Activated T-cell treated with anti-CD3 and anti-CD28 coated beads, Interleukin-2, amount 50 U/mL, for 4 hours (primary cell): ENCODE data around the gene ACTL10. TPM values are rescaled to one million over a fixed set of nuclear protein-coding genes. Genes with fewer than 3 reads are reported as not detected.
A peak's percentile ranks its signal among the peaks of the same experiment; 100 is the strongest.
"Not testable (repeated sequence)": the region's sequence is repeated elsewhere in the genome, so short reads cannot be mapped to it uniquely, and the experiment has no call there.

Source experiments
- ATAC-seq, 2 donors: fragments of 200-7000 bp; cut with Tn5 transposase; one replicate each; pipeline ENCODE4 v1.10.0; 2021
- DNase-seq: peaks from one replicate; pipeline ENCODE4 v3.0.0-alpha.2; 2020
- H3K27me3 Mint-ChIP-seq: one replicate; pipeline ENCODE4 v1.8.0; 2021; ENCODE audit warnings: low read depth, mixed read lengths
- H3K36me3 Mint-ChIP-seq: one replicate; pipeline ENCODE4 v1.8.0; 2022; ENCODE audit warnings: mixed read lengths; ENCODE audit not compliant: insufficient read depth
- H3K4me1 Mint-ChIP-seq: one replicate; pipeline ENCODE4 v1.8.0; 2021; ENCODE audit warnings: low read depth, mixed read lengths
- H3K4me3 Mint-ChIP-seq: one replicate; pipeline ENCODE4 v1.8.0; 2021; ENCODE audit warnings: mild to moderate bottlenecking, moderate library complexity, mixed read lengths
- H3K9me3 Mint-ChIP-seq: one replicate; pipeline ENCODE4 v1.8.0; 2021; ENCODE audit warnings: mixed read lengths
- total RNA-seq, 3 donors: library from RNA; stranded (reverse); gene quantifications; one replicate each; pipeline ENCODE4 v1.2.1, GENCODE V29; 2021

The ACTL10 gene
- total RNA-seq, 3 donors from 2014 or later = 5.0 to 7.6 (median 6.9) TPM

DNA sequence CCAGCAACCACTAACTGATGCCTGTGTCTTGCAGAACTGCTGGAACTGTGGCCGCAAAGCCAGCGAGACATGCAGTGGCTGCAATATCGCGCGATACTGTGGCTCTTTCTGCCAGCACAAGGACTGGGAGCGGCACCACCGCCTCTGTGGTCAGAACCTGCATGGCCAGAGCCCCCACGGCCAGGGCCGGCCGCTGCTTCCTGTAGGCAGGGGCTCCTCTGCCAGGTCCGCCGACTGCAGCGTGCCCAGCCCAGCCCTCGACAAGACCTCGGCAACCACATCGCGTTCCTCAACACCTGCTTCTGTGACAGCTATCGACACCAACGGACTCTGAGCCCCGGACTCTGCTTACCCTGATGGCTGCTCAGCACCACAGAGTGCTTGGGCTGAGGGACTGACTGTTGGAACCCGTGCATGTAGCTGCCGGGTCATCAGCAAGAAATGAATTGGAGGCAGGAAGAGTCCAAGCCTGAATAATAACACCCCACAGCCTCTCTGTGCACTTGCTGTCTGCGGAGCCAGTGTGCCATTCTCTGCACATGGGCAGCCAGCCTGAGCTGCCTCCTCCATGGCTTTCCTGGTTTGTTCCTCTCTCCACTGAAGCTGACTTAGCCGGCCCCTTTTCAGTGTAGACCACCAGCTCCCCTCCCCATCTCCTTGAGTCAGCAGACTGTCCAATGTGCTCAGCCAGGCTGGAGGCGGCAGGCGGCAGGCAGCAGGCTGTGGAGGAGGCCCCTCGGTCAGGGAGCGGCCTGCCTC is 22.3 kb upstream of the ACTL10 start:
- H3K4me1 Mint-ChIP-seq = peaks cover 9% of the 10 kb centered on the region
- ATAC-seq (no peak), DNase-seq (no peak)
- no peaks in the 10 kb centered on the region for H3K9me3 Mint-ChIP-seq
- H3K4me3 Mint-ChIP-seq = no peak overlapping the region
- peaks cover 20% of the 10 kb centered on the region for H3K36me3 Mint-ChIP-seq
- no peaks in the 10 kb centered on the region for H3K27me3 Mint-ChIP-seq

DNA sequence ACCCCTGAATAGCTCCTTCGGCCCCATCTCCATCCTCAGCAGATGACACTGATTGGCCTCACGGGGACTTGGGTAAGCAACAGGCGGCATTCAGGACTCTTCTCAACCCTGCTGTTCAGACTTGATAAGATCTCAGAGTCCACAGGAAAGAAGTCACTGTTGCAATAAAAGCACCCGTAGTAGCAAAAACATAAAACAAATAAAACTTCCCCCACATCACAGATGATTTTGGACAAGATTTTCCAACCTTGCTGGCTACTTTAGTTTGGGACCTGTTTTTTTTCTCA is 21.7 kb upstream of the ACTL10 start:
- peaks cover 10% of the 10 kb centered on the region for H3K4me1 Mint-ChIP-seq
- H3K4me3 Mint-ChIP-seq = no peak overlapping the region
- no peaks in the 10 kb centered on the region for H3K27me3 Mint-ChIP-seq
- ATAC-seq (no peak), DNase-seq (no peak)
- peaks cover 17% of the 10 kb centered on the region for H3K36me3 Mint-ChIP-seq
- no peaks in the 10 kb centered on the region for H3K9me3 Mint-ChIP-seq

DNA sequence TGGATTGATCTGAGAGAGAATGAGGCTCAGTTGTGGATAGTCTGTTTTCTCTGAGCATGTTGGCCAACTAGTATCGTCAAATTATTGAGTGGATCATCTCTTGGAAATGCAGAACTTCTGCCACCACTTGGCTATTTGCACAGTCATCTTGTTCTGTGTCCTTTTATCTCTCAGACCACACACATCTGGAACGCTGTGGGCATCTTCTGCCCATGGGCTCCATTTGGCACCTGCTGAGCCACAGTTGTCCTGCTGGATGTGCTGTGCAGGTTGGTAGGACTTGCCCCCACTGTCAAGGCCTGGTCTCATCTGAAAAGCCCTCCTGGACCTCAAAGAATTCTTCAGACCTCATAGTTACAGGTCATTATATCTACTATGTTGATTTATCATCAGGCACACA is 21.3 kb upstream of the ACTL10 start:
- H3K4me1 Mint-ChIP-seq = peaks cover 10% of the 10 kb centered on the region
- peaks cover 16% of the 10 kb centered on the region for H3K36me3 Mint-ChIP-seq

DNA sequence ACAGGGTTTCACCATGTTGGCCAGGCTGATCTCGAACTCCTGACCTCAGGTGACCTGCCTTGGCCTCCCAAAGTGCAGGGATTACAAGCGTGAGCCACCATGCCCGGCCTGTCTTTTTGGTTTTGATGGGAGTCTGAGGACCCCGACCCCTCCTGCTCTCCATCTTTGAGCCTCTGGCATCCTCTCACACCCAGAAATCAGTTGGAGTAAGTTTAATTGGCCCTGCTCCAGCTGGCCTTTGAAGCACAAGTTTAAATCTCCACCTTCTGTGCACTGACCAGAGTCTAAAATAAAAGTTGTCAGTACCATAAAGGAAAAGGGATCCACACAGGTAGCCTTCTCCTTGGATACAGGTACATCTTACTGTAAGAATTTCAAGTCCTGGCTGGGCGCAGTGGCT is 20.6 kb upstream of the ACTL10 start:
- peaks cover 10% of the 10 kb centered on the region for H3K4me1 Mint-ChIP-seq
- no peaks in the 10 kb centered on the region for H3K9me3 Mint-ChIP-seq
- H3K4me3 Mint-ChIP-seq = no peak overlapping the region
- H3K36me3 Mint-ChIP-seq = peaks cover 13% of the 10 kb centered on the region
- DNase-seq (no peak), ATAC-seq (no peak)
- no peaks in the 10 kb centered on the region for H3K27me3 Mint-ChIP-seq

More for the DNA sequence above, 21.3 kb upstream of the ACTL10 start:
- no peak overlapping the region for H3K4me3 Mint-ChIP-seq
- no peak for DNase-seq
- ATAC-seq = no peak
- H3K27me3 Mint-ChIP-seq = no peaks in the 10 kb centered on the region
- H3K9me3 Mint-ChIP-seq = no peaks in the 10 kb centered on the region

GRCh38 chr20:33646959-33647602 is 19.7 kb upstream of the ACTL10 start:
- Mint-ChIP-seq H3K4me1 (peaks cover 17% of the 10 kb centered on the region), H3K36me3 (peaks cover 13% of the 10 kb centered on the region)
- H3K27me3 Mint-ChIP-seq, H3K9me3 Mint-ChIP-seq, DNase-seq, ATAC-seq, H3K4me3 Mint-ChIP-seq: not testable (repeated sequence)

DNA sequence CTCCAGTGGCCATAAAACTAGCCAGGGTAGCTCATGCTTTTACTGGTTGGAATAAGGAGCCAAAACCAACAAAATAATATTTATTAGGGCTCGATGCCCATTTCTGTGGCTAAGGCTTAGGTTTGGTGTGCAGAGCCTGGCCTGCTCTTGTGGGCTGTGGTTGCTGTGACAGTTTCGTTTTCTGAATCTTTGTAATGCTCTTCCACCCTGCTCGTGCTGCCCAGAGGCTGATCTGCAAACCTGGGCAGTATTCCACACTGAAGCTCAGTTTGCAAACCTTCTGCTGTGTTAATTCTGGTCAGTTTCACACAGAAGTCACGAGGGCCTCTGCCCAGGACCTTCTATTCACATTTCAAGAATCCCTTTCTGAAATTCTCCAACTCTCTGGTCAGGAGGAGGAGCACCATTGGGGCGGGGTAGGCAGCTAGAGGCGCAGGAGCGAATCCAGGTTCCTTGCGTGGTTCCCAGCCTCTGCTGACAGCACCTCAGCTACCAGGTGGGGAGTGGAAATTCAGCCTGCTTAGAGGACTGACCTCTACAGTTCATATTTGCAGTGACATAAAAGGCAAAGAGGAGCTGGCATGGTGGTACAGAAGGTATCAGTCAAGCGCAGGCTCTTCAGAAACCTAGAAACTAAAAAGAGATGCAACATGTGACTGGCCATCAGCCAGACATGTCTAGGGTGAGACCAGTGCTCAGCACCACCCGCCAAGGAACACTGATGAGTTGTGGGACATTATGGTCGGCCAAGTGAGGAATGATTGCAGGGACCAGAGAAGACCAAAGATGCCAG is 18.9 kb upstream of the ACTL10 start:
- H3K4me1 Mint-ChIP-seq = peaks cover 21% of the 10 kb centered on the region
- no peak for DNase-seq

DNA sequence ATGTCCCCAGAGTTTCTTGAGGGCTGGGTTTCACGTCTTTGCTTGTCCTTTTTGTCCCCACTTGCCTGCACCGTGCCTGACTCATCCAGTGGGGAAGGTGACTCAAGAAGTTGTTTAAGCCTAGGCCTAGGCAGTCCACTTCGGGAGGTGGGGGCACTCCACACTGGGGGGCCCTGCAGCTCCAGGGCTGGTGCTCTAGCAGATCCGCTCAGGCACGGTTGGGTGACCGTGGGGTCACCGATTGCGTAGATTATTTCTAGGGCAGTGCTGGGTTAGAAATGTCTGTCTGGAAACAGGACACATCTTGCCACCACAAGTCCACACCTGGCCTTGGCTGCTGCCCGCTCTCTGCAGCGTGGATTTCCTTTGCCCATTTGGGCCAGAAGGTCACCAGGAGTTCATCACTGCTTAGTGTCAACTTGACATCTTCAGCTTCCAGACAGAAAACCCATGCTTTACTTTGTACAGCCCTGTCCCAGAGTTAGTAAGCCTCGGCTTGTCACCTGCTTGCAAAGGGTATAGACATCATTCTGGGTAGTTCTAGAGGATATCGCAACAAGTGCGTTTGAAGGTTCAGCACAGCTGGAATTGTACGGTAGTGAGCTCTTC is 18.2 kb upstream of the ACTL10 start:
- Mint-ChIP-seq H3K27me3 (no peaks in the 10 kb centered on the region), H3K36me3 (peaks cover 13% of the 10 kb centered on the region), H3K4me3 (no peak overlapping the region), H3K4me1 (peaks cover 27% of the 10 kb centered on the region), H3K9me3 (no peaks in the 10 kb centered on the region)
- ATAC-seq (no peak), DNase-seq (no peak)

More for the DNA sequence above, 18.9 kb upstream of the ACTL10 start:
- Mint-ChIP-seq H3K36me3 (peaks cover 13% of the 10 kb centered on the region), H3K27me3 (no peaks in the 10 kb centered on the region), H3K9me3 (no peaks in the 10 kb centered on the region), H3K4me3 (no peak overlapping the region)
- peak in 1 of 2 donors; percentile 27 for ATAC-seq

- peaks cover 13% of the 10 kb centered on the region for H3K36me3 Mint-ChIP-seq
- ATAC-seq = peak in 1 of 2 donors; percentile 4
- peaks cover 31% of the 10 kb centered on the region for H3K4me1 Mint-ChIP-seq
- H3K4me3 Mint-ChIP-seq = no peak overlapping the region
- H3K27me3 Mint-ChIP-seq = no peaks in the 10 kb centered on the region
- H3K9me3 Mint-ChIP-seq = no peaks in the 10 kb centered on the region
- no peak for DNase-seq
These were observed 17.5 kb upstream of the ACTL10 start for GRCh38 chr20:33649201-33649681.

DNA sequence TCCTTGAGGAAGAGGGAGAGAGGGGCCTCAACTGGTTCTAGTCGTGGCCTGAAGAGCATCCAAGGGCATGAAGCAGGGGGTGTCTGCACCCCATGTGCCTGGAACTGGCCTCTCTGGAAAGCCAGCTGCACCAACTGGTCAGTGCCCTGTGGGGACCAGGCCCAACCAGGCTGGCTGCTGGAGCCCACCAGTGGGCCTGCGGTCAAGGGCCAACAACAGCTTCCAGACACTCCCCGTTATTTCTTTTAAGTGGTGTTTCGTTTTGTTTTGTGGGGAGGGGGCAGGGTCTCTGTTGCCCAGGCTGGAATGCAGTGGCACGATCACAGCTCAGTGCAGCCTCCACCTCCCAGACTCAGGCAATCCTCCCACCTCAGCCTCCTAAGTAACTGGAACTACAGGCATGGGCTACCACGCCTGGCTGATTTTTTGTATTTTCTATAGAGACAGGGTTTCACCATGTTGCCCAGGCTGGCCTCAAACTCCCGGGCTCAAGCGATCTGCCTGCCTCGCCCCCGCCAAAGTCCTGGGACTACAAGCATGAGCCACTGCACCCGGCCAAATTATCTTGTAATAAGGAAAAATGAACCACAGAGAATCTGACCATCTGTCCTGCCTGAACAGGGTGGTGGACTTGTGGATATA is 16.5 kb upstream of the ACTL10 start:
- no peaks in the 10 kb centered on the region for H3K9me3 Mint-ChIP-seq
- ATAC-seq (no peak), DNase-seq (no peak)
- H3K4me3 Mint-ChIP-seq = no peak overlapping the region
- H3K36me3 Mint-ChIP-seq = peaks cover 6% of the 10 kb centered on the region
- H3K4me1 Mint-ChIP-seq = peaks cover 31% of the 10 kb centered on the region
- no peaks in the 10 kb centered on the region for H3K27me3 Mint-ChIP-seq

- H3K4me1 Mint-ChIP-seq = peaks cover 31% of the 10 kb centered on the region
- DNase-seq = no peak
- H3K4me3 Mint-ChIP-seq = no peak overlapping the region
- ATAC-seq = no peak
- no peaks in the 10 kb centered on the region for H3K27me3 Mint-ChIP-seq
- H3K36me3 Mint-ChIP-seq = no peaks in the 10 kb centered on the region
- H3K9me3 Mint-ChIP-seq = no peaks in the 10 kb centered on the region
These were observed 15.8 kb upstream of the ACTL10 start for GRCh38 chr20:33650753-33651561.

- H3K4me3 Mint-ChIP-seq = no peak overlapping the region
- peaks cover 31% of the 10 kb centered on the region for H3K4me1 Mint-ChIP-seq
- ATAC-seq (no peak), DNase-seq (no peak)
- H3K9me3 Mint-ChIP-seq = no peaks in the 10 kb centered on the region
- H3K27me3 Mint-ChIP-seq = no peaks in the 10 kb centered on the region
- H3K36me3 Mint-ChIP-seq = no peaks in the 10 kb centered on the region
These were observed 15.1 kb upstream of the ACTL10 start for GRCh38 chr20:33651562-33652048.

GRCh38 chr20:33653218-33653899 is 13.4 kb upstream of the ACTL10 start:
- Mint-ChIP-seq H3K9me3 (no peaks in the 10 kb centered on the region), H3K4me1 (peaks cover 26% of the 10 kb centered on the region), H3K36me3 (no peaks in the 10 kb centered on the region), H3K4me3 (no peak overlapping the region), H3K27me3 (no peaks in the 10 kb centered on the region)
- ATAC-seq (peak; percentile 39 to 42), DNase-seq (no peak)
